HG03442 (cell line): ENCODE measurements around the gene PTH2.
"Not testable (repeated sequence)": the region's sequence is repeated elsewhere in the genome, so short reads cannot be mapped to it uniquely, and the experiment has no call there.

Experiments used
- ATAC-seq: cut with Tn5 transposase; IDR thresholded peaks from one replicate; pipeline ENCODE4 v1.9.1; 2021; ENCODE audit warnings: mild to moderate bottlenecking, moderate library complexity; ENCODE audit not compliant: unreplicated experiment

Gene PTH2

DNA sequence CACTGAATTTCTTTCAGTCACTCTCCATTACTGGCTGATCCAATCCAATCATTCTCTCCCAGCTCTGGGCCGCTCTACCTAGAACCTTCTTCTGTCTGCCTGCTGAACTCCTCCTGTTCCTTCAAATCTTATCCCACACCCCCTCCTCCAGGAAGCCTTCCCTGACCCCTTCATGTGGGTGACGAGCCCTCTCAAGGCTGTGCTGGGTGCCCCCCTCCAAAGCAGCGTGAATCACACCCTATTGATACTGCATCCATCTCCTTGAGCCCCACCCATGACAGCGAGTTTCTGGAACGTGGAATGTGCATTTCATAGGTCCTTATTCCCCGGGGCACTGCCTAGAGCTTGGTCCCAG, 25.2 kb upstream of the PTH2 start:
- no peak for ATAC-seq

- no peak for ATAC-seq
These were observed 24.5 kb upstream of the PTH2 start for GRCh38 chr19:49447485-49448431.

DNA sequence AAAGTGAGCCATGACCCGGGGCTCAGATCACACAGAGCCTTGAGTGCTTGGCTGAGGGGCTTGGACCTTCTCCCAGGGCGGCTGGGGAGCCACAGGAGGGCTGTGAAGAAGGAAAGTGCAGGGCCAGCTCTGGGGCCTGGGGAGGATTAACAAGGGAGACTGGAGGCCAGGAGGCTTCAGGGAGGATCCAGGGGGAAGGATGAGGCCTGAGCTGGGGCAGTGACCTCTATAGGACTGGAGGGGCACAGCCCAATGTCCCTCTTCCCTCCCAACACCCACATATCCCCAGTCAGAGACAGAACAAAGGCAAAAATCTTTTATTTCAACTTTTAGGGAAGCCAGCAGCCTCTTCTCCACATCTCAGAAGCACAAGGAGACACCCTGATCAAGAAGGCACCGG, 22.8 kb upstream of the PTH2 start:
- no peak for ATAC-seq

DNA sequence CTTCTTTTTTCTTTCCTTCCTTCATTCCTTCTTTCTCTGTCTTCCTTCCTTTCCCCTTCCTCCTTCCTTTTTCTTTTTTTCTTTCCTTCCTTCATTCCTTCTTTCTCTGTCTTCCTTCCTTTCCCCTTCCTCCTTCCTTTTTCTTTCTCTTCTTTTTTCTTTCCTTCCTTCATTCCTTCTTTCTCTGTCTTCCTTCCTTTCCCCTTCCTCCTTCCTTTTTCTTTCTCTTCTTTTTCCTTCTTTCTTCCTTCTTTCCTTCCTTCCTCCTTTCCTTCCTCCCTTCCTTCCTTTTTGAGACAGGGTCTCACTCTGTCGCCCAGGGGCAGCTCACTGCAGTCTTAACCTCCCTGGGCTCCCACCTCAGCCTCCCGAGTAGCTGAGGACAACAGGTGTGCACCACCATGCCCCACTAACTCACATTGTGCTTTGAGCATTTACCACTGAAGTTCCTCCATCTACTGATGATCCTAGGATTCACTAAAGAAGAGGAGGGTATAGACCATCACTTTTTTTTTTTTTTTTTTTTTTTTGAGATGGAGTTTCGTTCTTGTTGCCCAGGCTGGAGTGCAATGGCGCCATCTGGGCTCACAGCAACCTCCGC, 21.0 kb upstream of the PTH2 start:
- ATAC-seq: not testable (repeated sequence)

GRCh38 chr19:49443366-49444099, 20.3 kb upstream of the PTH2 start:
- ATAC-seq: peak; percentile 78

DNA sequence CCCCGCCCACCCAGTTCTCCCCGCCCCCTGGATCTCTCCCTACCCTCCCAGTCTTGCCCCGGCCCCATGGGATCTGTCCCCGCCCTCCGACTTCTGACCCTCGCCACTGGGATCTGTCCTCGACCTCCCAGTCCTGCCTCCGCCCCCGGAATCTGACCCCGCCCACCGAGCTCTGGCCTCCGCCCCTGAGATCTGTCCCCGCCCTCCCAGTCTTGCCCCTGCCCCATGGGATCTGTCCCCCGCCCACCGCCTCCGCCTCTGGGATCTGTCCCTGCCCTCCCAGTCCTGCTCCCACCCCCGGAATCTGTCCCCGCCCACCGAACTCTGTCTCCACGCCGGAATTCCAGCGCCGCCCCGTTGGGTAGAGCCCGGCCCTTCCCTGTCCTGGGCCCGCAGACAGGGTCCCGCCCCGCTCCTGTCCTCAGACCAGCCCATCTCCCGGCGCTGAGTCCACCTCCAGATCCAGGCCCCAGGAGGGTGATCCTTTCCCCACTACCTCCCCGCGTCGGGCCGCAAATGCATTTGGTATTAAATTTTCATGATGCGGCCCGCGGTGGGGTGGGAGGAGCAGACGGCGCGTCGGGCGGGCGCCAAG, 19.6 kb upstream of the PTH2 start:
- peak; percentile 7 for ATAC-seq

GRCh38 chr19:49442354-49442753, 19.1 kb upstream of the PTH2 start:
- no peak for ATAC-seq

GRCh38 chr19:49441960-49442350, 18.7 kb upstream of the PTH2 start:
- ATAC-seq: no peak

DNA sequence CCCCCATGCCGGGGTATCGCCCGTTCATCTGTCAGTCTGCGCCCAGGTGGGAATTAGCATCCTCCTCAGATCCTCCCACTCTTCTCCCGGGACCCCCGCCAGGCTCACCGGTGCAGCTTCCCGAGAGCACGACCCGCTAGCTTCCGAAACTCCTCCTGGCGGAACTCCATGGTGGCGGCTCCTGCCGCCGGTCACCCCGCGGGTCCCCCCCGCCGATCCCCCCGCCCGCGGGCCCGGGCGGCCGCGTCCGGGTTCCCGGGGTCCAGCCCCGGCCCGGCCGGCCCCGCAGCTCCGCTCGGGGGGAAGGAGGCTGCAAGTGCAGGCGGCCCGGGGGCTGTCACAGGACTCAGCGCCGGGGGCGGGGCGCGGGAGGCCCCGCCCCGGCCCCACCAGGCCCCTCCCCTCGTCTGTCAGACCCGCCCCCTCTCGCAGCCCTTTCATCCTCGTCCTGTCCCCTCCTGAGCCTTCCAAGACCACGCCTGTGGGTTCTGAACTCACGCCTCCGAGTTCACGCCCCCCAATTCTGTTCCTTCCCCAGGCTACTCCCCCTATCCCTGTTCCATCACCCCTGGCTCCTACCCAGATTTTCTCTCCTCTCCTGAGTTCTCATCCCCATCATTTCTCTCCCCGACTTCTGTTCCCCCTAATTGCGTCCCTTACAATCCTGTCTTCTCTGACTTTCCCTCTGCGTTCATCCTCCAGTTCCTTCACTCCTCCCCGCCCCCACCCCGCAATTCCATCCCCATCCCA, 18.1 kb upstream of the PTH2 start, which contains the start of gene SLC17A7:
TSS of gene SLC17A7 (minus strand) at position 318 of the 750 bp plus-strand sequence. CDS start at position 170, 148 bp downstream.
- no peak for ATAC-seq

GRCh38 chr19:49440439-49441209, 17.4 kb upstream of the PTH2 start:
- no peak for ATAC-seq

DNA sequence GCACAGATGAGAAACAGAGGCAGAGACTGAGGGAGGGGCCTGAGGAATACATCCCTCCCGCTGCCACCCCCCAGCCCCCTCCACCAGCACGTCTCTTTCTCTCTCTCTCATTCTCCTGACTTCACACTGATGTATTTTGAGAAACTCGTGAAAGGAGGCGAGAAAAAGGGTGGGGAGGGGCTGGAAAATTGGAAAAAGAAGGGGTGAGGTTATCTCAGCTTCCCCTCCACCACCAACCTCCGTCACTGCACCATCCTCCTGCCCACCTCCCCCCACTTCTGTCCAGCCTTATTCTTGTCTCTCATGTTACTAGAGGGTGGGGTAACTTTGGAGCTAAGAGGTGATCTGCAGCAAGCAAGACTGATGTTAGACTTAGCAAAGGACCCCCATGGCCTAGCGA, 16.6 kb upstream of the PTH2 start:
- no peak for ATAC-seq

DNA sequence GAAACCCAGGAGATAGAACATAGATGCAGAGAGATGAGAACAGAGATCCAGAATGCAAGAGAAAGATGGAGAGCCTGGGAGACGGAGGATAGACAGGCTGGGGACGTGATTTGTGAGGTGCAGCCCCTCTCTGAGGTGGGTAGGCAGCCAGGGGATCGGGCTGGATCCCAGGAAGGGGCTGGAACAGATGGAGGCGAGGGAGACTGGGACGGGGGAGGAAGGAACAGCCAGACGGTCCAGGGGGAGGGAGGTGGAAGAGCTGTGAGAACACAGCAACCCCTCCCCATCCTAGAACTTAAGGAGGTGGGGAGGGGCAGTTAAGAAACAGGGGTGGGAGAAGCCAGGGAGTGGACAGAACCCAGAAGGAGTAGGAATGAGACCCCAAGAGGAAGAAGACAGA, 15.0 kb upstream of the PTH2 start:
- no peak for ATAC-seq

GRCh38 chr19:49437231-49437630, 14.0 kb upstream of the PTH2 start:
- ATAC-seq: no peak

GRCh38 chr19:49436381-49437017, 13.3 kb upstream of the PTH2 start:
- no peak for ATAC-seq

DNA sequence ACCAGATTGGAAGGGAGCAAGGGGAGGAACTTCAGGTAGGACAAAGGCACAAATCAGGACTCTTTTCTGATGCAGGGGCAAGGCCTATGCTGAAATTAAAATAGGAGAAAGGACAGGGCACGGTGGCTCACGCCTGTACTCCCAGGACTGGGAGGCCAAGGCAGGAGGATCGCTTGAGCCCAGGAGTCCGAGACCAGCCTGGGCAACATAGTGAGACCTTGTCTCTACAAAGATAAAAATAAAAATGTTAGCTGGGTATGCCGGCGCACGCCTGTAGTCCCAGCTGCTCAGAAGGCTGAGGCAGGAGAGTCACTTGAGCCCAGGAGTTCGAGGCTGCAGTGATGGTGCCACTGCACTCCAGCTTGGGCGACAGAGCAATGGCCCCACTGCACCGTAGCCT, 12.4 kb upstream of the PTH2 start:
- ATAC-seq: no peak

DNA sequence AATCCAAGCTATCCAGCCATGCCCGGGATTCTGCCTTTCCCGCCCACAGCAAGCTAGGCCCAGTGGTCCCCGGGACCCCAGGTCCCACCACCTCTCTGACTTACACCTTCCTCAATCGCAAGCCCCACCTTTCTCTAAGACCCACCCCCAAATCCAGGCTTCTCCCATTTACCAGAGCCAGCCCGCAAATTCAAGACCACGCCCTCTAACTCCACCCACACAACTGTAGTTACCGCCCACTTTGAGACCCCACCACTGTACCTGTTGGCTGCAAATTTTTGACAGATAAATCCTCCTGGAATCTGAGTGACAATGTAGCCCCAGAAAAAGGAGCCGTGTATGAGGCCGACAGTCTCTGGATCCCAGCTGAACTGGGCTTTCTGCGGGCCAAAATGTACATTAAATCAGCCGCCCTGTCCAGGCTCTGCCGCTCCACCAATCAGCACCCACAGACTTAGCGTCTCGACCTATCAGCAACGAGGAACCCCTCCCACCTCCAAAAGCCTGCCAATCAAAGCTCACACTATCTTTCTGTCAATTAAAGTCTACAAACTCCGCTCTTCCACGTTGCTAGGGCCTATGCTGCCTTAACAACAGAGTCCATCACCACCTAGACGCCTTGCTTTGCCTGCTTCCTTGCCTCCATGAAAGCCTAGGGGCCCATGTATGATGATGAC, 11.8 kb upstream of the PTH2 start:
- ATAC-seq: no peak

GRCh38 chr19:49433240-49433901, 10.1 kb upstream of the PTH2 start:
- ATAC-seq: no peak
